SK-N-MC (cell line): Measurements from ENCODE around the gene HDLBP.

ENCODE experiments used
- EZH2 ChIP-seq: fragments of 200-600 bp; sonication (generic); IDR thresholded peaks from one replicate; pipeline ENCODE4 v1.6.1; 2017; ENCODE audit warnings: antibody characterized with exemption
- FOXP2 ChIP-seq: optimal IDR thresholded peaks from 2 replicates; pipeline ENCODE3; 2011; ENCODE audit warnings: mild to moderate bottlenecking, moderate library complexity; ENCODE audit not compliant: insufficient read depth; ENCODE audit errors: extremely low read length, control extremely low read depth
- POLR2AphosphoS5 ChIP-seq: IDR thresholded peaks from 2 replicates; pipeline ENCODE4 v1.6.1; 2012; ENCODE audit warnings: mild to moderate bottlenecking, low read depth, low read length, borderline replicate concordance

- TF ChIP-seq EZH2 (no peak), POLR2AphosphoS5 (no peak), FOXP2 (no peak)
These were observed 53.8 kb downstream of the HDLBP start for GRCh38 chr2:241261628-241262027.
